ENCODE results near the gene AFF3.
A peak's percentile ranks its signal among the peaks of the same experiment; 100 is the strongest.

Gene AFF3

GRCh38 chr2:99862566-99862965 is 279.8 kb downstream of the AFF3 start:
- DNase-seq (ENCODE audit: low spot score) = no peak
- no peak for FAIRE-seq

DNA sequence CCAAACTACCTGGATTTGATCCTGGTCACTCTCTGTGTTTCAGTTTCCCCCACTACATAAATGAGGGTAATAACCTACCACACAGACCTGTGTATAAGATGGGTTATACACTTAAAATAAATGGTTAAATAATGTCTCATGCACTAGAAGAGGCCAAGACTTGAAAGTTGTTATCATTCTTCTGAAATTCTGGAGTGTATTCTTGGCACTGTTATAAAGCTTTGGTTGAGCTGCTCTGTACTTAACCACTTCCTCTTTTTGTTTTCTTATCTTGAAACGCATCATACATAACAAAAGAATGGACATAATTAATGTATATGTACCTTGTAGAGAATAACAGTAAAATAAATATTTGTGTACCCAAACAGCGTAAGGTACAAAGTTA is 281.0 kb downstream of the AFF3 start:
- FAIRE-seq = no peak
- no peak for DNase-seq (ENCODE audit: low spot score)

GRCh38 chr2:99860720-99861375 is 281.5 kb downstream of the AFF3 start:
- DNase-seq (ENCODE audit: low spot score) = no peak
- no peak for FAIRE-seq

DNA sequence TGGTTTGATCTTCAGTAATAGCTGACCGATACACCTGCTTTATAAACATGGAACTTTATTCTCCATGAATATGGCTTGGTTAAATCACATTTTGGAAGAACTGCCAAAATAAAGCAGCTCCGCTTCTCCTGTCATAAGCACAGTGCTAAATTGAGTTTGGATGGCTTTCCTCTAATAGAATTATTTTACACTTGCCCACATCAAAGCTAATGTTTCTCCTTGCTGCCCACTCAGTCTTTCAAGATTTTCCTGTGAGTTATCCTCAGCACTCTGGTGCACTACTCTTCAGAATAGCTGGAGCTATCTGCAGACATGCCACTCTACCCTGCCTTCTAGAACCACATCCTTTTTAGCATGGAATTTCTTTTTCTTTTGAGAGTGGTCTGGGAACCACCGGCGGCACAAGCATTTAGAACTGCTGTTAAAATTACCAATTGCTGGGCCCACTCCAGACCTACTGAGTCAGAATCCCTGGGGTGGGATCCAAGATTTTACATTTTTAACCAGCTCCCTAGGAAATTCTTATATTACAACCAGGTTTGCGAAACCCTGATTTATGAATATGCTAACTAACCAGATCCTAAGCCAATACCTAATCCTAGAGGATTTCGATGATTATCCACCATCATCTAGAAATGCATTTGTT is 283.3 kb downstream of the AFF3 start:
- FAIRE-seq (no peak), DNase-seq (ENCODE audit: low spot score) (no peak)

DNA sequence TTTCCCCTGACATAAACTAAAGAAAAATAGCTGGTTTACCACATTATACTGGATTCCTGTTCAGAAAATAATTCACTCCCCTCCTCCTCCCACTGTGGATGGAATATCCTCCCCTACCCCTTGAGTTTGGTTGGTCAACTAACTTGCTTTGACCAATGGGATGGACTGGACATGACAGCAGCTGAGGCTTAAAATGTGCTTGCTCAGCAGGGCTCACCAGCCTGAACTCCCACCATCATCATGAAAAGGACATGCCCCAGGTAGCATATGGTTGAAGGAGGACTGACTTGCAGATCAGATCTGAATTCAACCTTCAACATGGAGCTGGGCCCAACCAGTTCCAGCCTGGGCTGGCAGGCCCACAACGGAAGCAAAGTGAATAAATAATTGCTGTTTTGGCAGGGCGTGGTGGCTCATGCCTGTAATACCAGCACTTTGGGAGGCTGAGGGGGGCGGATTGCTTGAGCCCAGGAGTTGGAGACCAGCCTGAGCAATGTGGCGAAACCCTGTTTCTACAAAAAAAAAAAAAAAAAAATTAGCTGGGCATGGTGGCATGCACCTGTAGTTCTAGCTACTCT is 284.4 kb downstream of the AFF3 start:
- FAIRE-seq (no peak), DNase-seq (ENCODE audit: low spot score) (no peak)

- FAIRE-seq = no peak
- DNase-seq (ENCODE audit: low spot score) = no peak
Measured at GRCh38 chr2:99857372-99857771, 285.0 kb downstream of the AFF3 start.

- no peak for DNase-seq (ENCODE audit: low spot score)
- no peak for FAIRE-seq
Measured at GRCh38 chr2:99856119-99856518, 286.3 kb downstream of the AFF3 start.

DNA sequence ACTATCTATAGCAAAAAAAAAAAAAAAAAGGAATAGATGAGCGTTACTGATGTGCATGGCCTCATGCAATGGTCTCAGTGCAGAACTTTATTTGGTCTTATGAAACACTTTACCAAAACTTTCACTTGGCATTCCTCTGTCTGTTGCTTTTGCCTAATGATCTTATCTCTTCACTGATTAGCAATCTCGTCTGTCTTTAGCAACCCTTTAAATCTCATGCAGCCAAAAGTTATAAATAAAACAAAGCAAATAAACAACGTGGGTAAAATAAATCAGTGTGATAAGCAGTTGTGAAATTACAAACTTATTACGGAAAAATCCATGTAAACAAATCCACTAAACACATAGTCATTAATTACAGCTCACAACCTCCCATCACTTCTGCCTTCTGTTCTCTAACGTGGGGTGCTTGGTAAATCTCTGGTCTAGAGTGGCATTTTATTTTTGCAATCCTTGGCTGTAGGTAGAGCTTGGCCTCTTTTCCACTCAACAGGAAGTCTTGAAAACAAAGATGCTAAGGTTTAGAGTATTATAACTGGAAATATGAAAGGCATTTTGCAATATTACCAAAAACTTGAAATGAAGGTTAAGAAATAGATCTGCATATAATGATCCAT is 288.0 kb downstream of the AFF3 start:
- peak; percentile 5 for FAIRE-seq
- no peak for DNase-seq (ENCODE audit: low spot score)

GRCh38 chr2:99852956-99853355 is 289.4 kb downstream of the AFF3 start:
- DNase-seq (ENCODE audit: low spot score) = no peak
- no peak for FAIRE-seq

GRCh38 chr2:99852376-99852934 is 289.9 kb downstream of the AFF3 start:
- no peak for DNase-seq (ENCODE audit: low spot score)
- no peak for FAIRE-seq

- FAIRE-seq (peak; percentile 70), DNase-seq (ENCODE audit: low spot score) (no peak)
Measured at GRCh38 chr2:99851811-99852210, 290.6 kb downstream of the AFF3 start.

DNA sequence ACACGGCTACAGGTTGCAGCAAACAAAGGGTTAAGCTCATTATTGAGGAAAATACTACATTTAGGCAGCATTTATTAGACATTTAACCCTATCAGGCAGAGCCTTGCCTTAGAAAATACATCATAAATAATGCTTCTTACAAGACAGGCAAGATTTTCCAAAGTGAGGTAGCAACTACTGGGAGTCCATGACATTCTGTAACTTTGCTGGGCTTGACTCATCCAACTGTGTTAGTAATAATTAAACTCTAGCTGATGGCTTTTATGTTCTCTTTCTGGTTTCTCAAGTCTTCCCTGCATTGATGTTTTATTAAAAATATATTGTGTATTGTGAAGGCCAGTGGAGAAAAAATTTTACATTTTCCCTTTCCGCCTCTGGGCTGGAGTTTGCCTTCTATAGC is 291.3 kb downstream of the AFF3 start:
- no peak for FAIRE-seq
- DNase-seq (ENCODE audit: low spot score) = no peak

DNA sequence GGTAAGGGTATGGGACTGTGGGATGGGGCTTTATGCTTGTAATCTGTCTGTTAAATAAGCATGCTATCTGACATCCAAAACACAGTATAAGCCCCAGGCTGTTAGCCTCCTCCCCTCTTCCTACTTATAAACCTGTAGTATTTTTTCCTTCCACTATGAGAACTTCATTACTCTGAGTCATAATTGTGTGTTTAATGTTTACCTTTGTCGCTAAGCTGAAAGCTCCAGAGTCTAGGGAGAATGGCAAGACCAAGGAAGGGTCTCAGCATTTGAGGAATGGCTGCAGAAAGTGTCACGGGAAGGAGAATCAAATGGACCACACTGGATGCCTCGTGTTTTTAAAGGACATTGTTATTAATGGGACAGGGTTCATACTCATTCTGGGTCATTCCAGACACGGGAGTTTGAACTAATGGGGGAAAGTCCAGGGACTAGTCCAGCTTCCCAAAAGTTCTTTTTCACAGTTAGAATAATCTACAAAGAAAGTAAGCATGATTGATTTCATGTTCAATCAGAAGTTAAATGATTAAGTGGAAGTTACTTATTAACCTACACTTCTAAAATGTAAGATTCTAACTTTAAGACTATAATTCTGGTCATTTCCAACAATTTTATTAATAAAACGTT is 292.2 kb downstream of the AFF3 start:
- FAIRE-seq (no peak), DNase-seq (ENCODE audit: low spot score) (no peak)

GRCh38 chr2:99846462-99847107 is 295.8 kb downstream of the AFF3 start:
- FAIRE-seq = no peak
- DNase-seq (ENCODE audit: low spot score) = no peak

DNA sequence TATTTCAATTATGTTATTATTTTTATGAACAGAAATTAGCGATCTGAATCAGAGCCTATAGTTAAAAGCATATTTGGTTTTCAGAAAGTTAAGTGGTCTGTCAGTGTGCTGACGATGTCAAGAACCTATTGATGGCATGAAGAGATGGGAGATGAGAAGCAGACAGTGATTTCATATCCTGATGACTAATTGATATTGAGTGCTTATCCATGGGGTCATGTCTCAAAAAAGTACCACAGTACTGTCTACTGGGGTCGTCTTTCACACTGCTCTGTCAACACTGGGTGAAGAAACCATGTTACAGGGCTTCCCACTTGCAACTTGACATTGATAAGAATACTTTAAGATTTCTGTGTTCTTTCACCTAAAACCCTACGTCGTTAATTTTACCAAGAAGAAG is 297.1 kb downstream of the AFF3 start:
- no peak for DNase-seq (ENCODE audit: low spot score)
- FAIRE-seq = no peak

- DNase-seq (ENCODE audit: low spot score) = no peak
- no peak for FAIRE-seq
Measured at GRCh38 chr2:99842451-99842850, 299.9 kb downstream of the AFF3 start.

- DNase-seq (ENCODE audit: low spot score) (no peak), FAIRE-seq (no peak)
Measured at GRCh38 chr2:99841749-99842148, 300.6 kb downstream of the AFF3 start.

DNA sequence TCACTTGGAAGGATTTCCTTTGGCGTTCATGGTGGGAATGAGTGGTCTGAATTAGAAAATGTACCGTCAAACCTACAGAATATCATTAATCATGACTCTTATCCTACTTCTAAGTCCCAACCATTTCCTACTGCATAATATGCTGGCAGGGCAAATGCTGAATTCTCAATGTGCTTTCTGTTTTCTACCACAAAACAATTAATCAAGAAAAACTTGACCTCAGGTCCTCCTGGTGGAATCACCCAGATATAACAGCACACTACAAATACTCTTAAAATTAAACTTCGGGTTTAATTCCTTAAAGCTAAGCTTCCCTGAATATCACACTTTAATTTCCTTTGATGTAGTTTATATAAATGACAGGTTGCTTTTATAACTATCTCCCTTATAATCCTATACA is 301.6 kb downstream of the AFF3 start:
- FAIRE-seq (no peak), DNase-seq (ENCODE audit: low spot score) (no peak)

DNA sequence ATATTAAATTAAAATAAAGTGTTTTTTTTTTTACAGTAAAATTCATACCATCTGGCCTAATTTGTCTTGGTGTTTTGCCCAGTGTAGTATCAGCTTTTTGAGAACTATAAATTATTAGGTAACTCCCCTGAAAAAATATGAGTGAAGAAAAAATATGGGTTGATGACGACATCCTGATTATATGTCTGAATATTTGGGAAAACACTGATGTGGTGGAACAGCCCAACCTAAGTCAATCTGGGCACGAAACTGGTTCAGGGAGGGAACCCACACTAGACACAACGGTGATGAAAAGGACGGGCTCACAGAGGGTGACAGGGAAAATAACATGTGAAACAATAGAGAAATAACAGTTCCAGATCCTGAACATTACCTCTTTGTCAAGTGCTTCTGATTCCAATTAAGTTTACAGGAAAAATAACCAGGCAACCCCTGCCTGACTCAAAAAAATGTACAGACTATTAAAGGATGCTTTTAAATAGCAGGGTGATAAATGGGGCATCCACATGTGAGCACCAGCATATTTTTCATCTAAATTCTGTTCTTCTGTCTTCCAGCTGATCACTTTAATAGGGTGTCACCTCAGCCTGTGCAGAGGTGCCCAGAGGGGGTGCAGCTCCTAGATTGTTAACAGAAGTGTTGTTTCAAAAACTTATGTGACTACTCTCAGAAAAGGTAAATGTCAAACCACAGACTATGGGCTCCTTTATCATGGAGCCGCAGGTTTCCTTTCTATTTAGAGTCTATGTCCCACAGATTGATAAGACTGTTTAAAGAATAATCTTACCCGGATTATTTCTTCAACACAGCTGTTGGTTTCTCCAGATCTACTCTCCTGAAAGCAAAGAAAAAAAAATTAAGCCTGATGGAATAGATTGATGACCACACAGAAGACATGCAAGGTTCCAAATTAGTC is 305.4 kb downstream of the AFF3 start:
- no peak for DNase-seq (ENCODE audit: low spot score)
- FAIRE-seq = no peak

DNA sequence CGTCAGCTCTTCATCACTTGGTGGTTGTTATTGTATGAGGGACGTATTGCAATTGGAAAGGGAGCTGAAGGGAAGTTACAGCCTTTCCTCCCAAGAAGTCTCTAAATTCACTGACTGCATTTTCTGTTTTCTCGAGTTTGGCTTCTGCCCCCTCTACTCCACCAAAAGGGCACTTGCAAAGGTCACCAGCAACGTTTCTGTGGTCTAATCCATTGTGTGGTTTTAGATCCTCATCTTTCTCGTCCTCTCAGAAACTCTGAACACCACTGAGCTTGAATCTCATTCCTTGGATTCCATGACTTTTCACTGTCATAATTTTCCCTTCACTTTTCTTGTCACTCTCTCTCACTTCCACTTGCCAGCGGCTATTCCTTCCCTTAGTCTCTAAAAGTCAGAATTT is 308.0 kb downstream of the AFF3 start:
- FAIRE-seq = no peak
- DNase-seq (ENCODE audit: low spot score) = no peak
